ENCODE results near the gene MRC1.
"Not testable (repeated sequence)": the region's sequence is repeated elsewhere in the genome, so short reads cannot be mapped to it uniquely, and the experiment has no call there.

MRC1 gene

GRCh38 chr10:17910125-17910789 is 101.1 kb downstream of the MRC1 start:
- DNase-seq, result peak; percentile 20 to 61

- DNase-seq, result no peak
These were observed 103.6 kb downstream of the MRC1 start for GRCh38 chr10:17912754-17913153.

GRCh38 chr10:17913604-17914003 is 104.5 kb downstream of the MRC1 start:
- no peak for DNase-seq

GRCh38 chr10:17914169-17915045 is 105.3 kb downstream of the MRC1 start:
- DNase-seq, result no peak

GRCh38 chr10:17915181-17915580 is 106.0 kb downstream of the MRC1 start:
- no peak for DNase-seq

- no peak for DNase-seq
These were observed 109.2 kb downstream of the MRC1 start for GRCh38 chr10:17918187-17918903.

- no peak for DNase-seq
These were observed 112.2 kb downstream of the MRC1 start for GRCh38 chr10:17921378-17921777.

- no peak for DNase-seq
These were observed 114.6 kb downstream of the MRC1 start for GRCh38 chr10:17923728-17924127.

GRCh38 chr10:17943033-17943745 is 134.0 kb downstream of the MRC1 start:
- no peak for DNase-seq

GRCh38 chr10:17950269-17950668 is 141.1 kb downstream of the MRC1 start:
- not testable (repeated sequence) for DNase-seq

- no peak for DNase-seq
These were observed 141.6 kb downstream of the MRC1 start for GRCh38 chr10:17950726-17951125.

GRCh38 chr10:17951868-17952371 is 142.8 kb downstream of the MRC1 start, which contains the start of gene SLC39A12:
SLC39A12 (plus strand) TSS chr10:17951918; CDS start chr10:17953277, 1,359 bp downstream.
- DNase-seq, result no peak

GRCh38 chr10:17954372-17954771 is 145.2 kb downstream of the MRC1 start:
- not testable (repeated sequence) for DNase-seq

GRCh38 chr10:17954861-17955260 is 145.7 kb downstream of the MRC1 start:
- DNase-seq, result no peak

- no peak for DNase-seq
These were observed 148.9 kb downstream of the MRC1 start for GRCh38 chr10:17958049-17958448.

- no peak for DNase-seq
These were observed 150.7 kb downstream of the MRC1 start for GRCh38 chr10:17959870-17960269.
